GM18511 (cell line): ENCODE data around the gene STARD9.
"Not testable (repeated sequence)": the region's sequence is repeated elsewhere in the genome, so short reads cannot be mapped to it uniquely, and the experiment has no call there.

Experiments used
- ATAC-seq: cut with Tn5 transposase; IDR thresholded peaks from one replicate; pipeline ENCODE4 v1.9.1; 2021; ENCODE audit warnings: mild to moderate bottlenecking, moderate library complexity; ENCODE audit not compliant: unreplicated experiment

Gene STARD9

DNA sequence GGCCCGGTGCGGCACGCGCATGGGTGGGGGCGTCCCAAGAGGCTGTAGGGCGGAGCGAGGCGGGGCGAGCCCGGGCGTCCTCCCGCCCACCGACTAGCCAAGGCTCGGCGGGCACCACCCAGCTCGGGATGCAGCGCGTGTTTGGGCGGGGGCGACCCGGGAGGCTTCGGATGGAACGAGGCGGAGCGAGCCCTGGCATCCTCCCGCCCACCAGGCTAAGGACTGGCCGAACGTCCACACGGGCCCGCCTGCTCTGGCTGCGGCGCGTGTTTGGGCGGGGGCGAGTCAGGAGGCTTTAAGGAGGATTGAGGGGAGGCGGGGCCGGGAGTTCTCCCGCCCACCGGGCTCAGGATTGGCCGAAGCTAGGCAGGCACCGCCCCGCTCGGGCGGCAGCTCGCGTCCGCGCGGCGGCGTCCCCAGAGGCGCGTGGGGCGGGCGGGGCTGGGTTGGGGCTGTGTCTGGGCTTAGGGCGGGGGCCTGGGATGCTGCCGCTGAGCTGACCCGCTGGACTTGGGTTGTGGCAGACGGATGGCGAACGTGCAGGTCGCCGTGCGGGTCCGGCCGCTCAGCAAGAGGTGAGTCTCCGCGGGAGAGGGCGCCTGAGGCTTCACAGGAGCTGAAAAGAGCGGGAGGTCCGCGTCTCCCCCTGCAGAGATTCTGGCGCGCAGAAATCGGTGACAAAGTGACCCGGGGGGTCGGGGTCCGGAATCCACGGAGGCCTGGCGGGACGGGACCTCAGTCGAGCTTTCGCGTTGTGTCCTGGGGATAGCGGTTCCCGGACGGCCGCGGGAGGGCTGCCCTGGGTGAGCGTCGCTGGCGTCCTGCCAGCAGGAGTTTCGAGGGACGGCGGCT, at the start of gene STARD9:
Gene STARD9 (plus strand): TSS at position 419 of the 852 bp plus-strand sequence. CDS start 110 bp downstream, at position 529.
- peak; percentile 95 for ATAC-seq

- ATAC-seq: no peak
These were observed 46.4 kb upstream of the STARD9 start for GRCh38 chr15:42528970-42529369.

- ATAC-seq: no peak
These were observed 42.2 kb upstream of the STARD9 start for GRCh38 chr15:42533246-42533645.

GRCh38 chr15:42544853-42545629, 30.4 kb upstream of the STARD9 start:
- ATAC-seq: no peak

DNA sequence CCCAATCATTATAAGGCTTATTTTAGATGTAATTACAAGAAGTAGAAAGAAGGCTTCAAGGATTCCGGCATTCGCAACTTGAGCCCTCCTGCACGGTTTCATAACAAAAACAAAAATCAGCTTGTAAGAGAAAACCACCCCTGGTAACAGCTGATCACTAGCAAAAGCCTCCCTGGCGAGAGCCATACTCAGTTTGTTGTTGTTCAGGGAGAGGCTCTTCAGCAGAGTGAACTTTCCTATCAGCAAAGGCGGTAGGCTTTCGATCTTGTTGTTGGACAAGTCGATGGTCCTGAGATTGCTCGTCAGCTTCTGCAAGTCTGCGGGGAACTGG, 27.5 kb upstream of the STARD9 start:
- peak; percentile 18 for ATAC-seq

GRCh38 chr15:42548249-42549031, 27.0 kb upstream of the STARD9 start, which contains the start of the genes HAUS2 and LRRC57:
Gene HAUS2, plus strand, starts transcription at chr15:42548838. Its CDS starts 35 bp downstream, at chr15:42548873.
Gene LRRC57, minus strand, starts transcription at chr15:42548793. Its CDS starts 359 bp downstream, at chr15:42548434.
- peak; percentile 87 for ATAC-seq

- ATAC-seq: peak; percentile 38
These were observed 26.3 kb upstream of the STARD9 start for GRCh38 chr15:42549032-42549491.

- no peak for ATAC-seq
These were observed 25.5 kb upstream of the STARD9 start for GRCh38 chr15:42549741-42550392.

GRCh38 chr15:42553554-42553953, 21.9 kb upstream of the STARD9 start:
- ATAC-seq: no peak

- ATAC-seq: not testable (repeated sequence)
These were observed 18.7 kb upstream of the STARD9 start for GRCh38 chr15:42556550-42557207.

DNA sequence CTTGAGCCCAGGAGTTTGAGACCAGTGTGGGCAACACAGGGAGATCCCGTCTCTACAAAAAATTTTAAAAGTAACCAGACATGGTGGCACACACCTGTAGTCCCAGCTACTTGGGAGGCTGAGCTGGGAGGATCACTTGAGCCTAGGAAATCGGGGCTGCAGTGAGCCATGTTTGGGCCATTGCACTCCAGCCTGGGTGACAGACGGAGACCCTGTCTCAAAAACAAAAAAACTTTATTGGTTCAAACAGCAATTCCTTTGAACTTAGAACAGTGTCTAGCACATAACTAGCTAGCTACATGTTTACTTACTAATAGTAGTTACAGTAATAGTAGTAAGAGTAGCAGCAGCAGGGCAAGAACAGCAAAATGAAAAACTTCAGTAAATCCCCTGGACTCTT, 16.7 kb upstream of the STARD9 start:
- ATAC-seq: no peak

- ATAC-seq: no peak
These were observed 711 bp downstream of the STARD9 start for GRCh38 chr15:42576040-42576594.

- no peak for ATAC-seq
These were observed 1.4 kb downstream of the STARD9 start for GRCh38 chr15:42576776-42577175.

- ATAC-seq: no peak
These were observed 2.2 kb downstream of the STARD9 start for GRCh38 chr15:42577514-42578031.

- ATAC-seq: no peak
These were observed 3.7 kb downstream of the STARD9 start for GRCh38 chr15:42578984-42579537.

GRCh38 chr15:42581272-42581730, 5.9 kb downstream of the STARD9 start:
- ATAC-seq: peak; percentile 80

- no peak for ATAC-seq
These were observed 7.4 kb downstream of the STARD9 start for GRCh38 chr15:42582569-42583375.
